ENCODE data around the gene FBXL4. TPM values are rescaled to one million over a fixed set of nuclear protein-coding genes. Genes with fewer than 3 reads are reported as not detected.

Gene FBXL4
- total and polyA plus RNA-seq, 10 of the 15 experiments (the other 5 are each of a cell fraction or from before 2014, with no cell fraction given): 2.9 to 16.9 (median 7.2) TPM

DNA sequence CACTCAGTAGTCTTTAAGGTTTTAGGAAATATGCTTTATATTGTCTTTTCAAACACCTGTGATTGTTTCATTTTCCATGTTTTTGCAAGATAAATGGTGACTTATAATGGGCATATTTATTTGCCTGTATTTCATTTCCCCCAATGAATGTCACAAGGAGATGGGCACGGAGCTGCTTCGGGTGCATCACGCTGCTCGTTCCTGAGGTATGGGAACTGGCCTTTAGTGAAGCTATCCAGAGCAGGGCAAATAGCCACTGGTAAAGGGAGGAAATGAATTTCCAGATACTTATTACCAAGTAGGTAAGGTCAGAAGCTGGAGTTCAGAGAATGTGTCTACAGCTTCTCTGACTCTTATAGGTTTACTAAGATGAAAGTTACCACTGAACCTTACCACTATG is 109.7 kb downstream of the FBXL4 start:
- Histone ChIP-seq H4K20me1 (ENCODE audit: control insufficient read depth, insufficient read depth) (no peaks in the 10 kb centered on the region), H3K36me3 (ENCODE audit: control insufficient read depth in 2 of 2, insufficient read depth in 2 of 2, low read length in 1 of 2) (no peaks in the 10 kb centered on the region), H3K4me2 (ENCODE audit: control insufficient read depth, insufficient read depth) (no peak overlapping the region), H3K4me1 (ENCODE audit: control insufficient read depth, insufficient read depth, low read length) (no peaks in the 10 kb centered on the region), H3K9ac (ENCODE audit: control insufficient read depth, insufficient read depth, low read length) (no peak overlapping the region), H3K79me2 (ENCODE audit: control insufficient read depth, insufficient read depth, low read length) (no peaks in the 10 kb centered on the region), H3K4me3 (no peak overlapping the region), H2AFZ (ENCODE audit: control insufficient read depth, low read depth, low read length) (no peak overlapping the region), H3K27me3 (replicated peaks in 1 of 2; ENCODE audit: control insufficient read depth in 2 of 2, insufficient read depth in 2 of 2, low read length in 1 of 2) (peaks cover 15 to 24% of the 10 kb centered on the region in 2 experiments), H3K27ac (ENCODE audit: control insufficient read depth, insufficient read depth) (no peak overlapping the region), H3K9me3 (replicated peaks; ENCODE audit: control insufficient read depth, insufficient read depth, low read length) (no peaks in the 10 kb centered on the region; the same call in 2 of the 3 replicates)
- BruUV-seq (replicated peaks): no TSS peak
- intact Hi-C loops (cut with micrococcal nuclease; ENCODE audit: unreplicated experiment): loop anchor here (5.0 kb wide), 1 partner anchor 61 kb away; no protein-coding TSS in a partner anchor
- no peak for ATAC-seq
- CTCF ChIA-PET: interaction anchor here (1.7 kb wide), 1 partner anchor 8 kb away, joined by 4 read pairs; no protein-coding TSS in a partner anchor
- FAIRE-seq: no peak
- DNase-seq (ENCODE audit: low read depth, low spot score): no peak
- 30% methylated on average over 4 of the region's 4 CpGs for WGBS (ENCODE audit: insufficient coverage, insufficient replicate concordance, low lambda C conversion rate, missing lambda C conversion rate)
- RAD21 ChIA-PET (ENCODE audit: unreplicated experiment): no interaction called here
- SMC1A ChIA-PET (ENCODE audit: uncharacterized antibody, unreplicated experiment): no interaction called here
- POLR2A ChIA-PET: no interaction called here
- in situ Hi-C loops (cut with MboI): no loop called here
- TF ChIP-seq CHD1 (IDR thresholded peaks at IDR 0.05; ENCODE audit: low read depth, low read length) (no peak), NFIC (IDR thresholded peaks at IDR 0.05; ENCODE audit: low read depth, low read length) (no peak), RELB (IDR thresholded peaks at IDR 0.05; ENCODE audit: low read depth) (no peak), SPI1 (IDR thresholded peaks at IDR 0.05; ENCODE audit: borderline replicate concordance, insufficient read depth, low read depth, low read length) (no peak), ZBTB4 (CRISPR knock-in tag; IDR thresholded peaks at IDR 0.05) (no peak), IRF5 (IDR thresholded peaks at IDR 0.05; ENCODE audit: borderline replicate concordance) (no peak), STAT1 (conservative IDR thresholded peaks at IDR 0.05) (no peak), ZZZ3 (IDR thresholded peaks at IDR 0.05; ENCODE audit: control insufficient read depth, insufficient read length, low read depth) (no peak), LARP7 (IDR thresholded peaks at IDR 0.05) (no peak), SMAD5 (IDR thresholded peaks at IDR 0.05; ENCODE audit: low read depth) (no peak), YY1 (IDR thresholded peaks at IDR 0.05; ENCODE audit: low read depth, low read length) (no peak)
- TF ChIP-seq, protein P1, sequence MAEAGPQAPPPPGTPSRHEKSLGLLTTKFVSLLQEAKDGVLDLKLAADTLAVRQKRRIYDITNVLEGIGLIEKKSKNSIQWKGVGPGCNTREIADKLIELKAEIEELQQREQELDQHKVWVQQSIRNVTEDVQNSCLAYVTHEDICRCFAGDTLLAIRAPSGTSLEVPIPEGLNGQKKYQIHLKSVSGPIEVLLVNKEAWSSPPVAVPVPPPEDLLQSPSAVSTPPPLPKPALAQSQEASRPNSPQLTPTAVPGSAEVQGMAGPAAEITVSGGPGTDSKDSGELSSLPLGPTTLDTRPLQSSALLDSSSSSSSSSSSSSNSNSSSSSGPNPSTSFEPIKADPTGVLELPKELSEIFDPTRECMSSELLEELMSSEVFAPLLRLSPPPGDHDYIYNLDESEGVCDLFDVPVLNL (IDR thresholded peaks at IDR 0.05; ENCODE audit: low read depth, low read length): no peak
- TF ChIP-seq, protein P2, sequence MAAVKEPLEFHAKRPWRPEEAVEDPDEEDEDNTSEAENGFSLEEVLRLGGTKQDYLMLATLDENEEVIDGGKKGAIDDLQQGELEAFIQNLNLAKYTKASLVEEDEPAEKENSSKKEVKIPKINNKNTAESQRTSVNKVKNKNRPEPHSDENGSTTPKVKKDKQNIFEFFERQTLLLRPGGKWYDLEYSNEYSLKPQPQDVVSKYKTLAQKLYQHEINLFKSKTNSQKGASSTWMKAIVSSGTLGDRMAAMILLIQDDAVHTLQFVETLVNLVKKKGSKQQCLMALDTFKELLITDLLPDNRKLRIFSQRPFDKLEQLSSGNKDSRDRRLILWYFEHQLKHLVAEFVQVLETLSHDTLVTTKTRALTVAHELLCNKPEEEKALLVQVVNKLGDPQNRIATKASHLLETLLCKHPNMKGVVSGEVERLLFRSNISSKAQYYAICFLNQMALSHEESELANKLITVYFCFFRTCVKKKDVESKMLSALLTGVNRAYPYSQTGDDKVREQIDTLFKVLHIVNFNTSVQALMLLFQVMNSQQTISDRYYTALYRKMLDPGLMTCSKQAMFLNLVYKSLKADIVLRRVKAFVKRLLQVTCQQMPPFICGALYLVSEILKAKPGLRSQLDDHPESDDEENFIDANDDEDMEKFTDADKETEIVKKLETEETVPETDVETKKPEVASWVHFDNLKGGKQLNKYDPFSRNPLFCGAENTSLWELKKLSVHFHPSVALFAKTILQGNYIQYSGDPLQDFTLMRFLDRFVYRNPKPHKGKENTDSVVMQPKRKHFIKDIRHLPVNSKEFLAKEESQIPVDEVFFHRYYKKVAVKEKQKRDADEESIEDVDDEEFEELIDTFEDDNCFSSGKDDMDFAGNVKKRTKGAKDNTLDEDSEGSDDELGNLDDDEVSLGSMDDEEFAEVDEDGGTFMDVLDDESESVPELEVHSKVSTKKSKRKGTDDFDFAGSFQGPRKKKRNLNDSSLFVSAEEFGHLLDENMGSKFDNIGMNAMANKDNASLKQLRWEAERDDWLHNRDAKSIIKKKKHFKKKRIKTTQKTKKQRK (IDR thresholded peaks at IDR 0.05; ENCODE audit: low read depth, low read length): no peak
